ENCODE measurements around the gene OR6K3. TPM values are rescaled to one million over a fixed set of nuclear protein-coding genes. Genes with fewer than 3 reads are reported as not detected.
"Not testable (repeated sequence)": the region's sequence is repeated elsewhere in the genome, so short reads cannot be mapped to it uniquely, and the experiment has no call there.

OR6K3 gene
- total RNA-seq, 1 donor from 2014 or later, result not detected

- peaks cover 9% of the 10 kb centered on the region for H3K27me3 Mint-ChIP-seq (ENCODE audit: low read depth, unreplicated experiment)
Measured at GRCh38 chr1:158691907-158692306, 28.6 kb downstream of the OR6K3 start.

GRCh38 chr1:158691149-158691548 lies 29.4 kb downstream of the OR6K3 start:
- not testable (repeated sequence) for H3K9me3 ChIP-seq (ENCODE audit: insufficient read depth, low read depth, low read length); H3K27me3 Mint-ChIP-seq (ENCODE audit: low read depth, unreplicated experiment); H3K4me1 Mint-ChIP-seq (ENCODE audit: low read depth, unreplicated experiment); H3K9ac ChIP-seq (ENCODE audit: low read length); H3K4me1 ChIP-seq (ENCODE audit: insufficient read depth, low read length); H3K27ac ChIP-seq (ENCODE audit: low read depth, low read length); H3K27ac Mint-ChIP-seq (ENCODE audit: unreplicated experiment); H3K4me3 ChIP-seq (ENCODE audit: insufficient read depth, low read depth, low read length); H2AFZ ChIP-seq (ENCODE audit: low read depth, low read length); H3K36me3 ChIP-seq (ENCODE audit: insufficient read depth, low read length); H3K27me3 ChIP-seq (ENCODE audit: insufficient read depth, low read length); DNase-seq (ENCODE audit: low read depth); H3K4me3 Mint-ChIP-seq (ENCODE audit: unreplicated experiment); FAIRE-seq; H3K4me2 ChIP-seq (ENCODE audit: low read length); H3K9me3 Mint-ChIP-seq (ENCODE audit: unreplicated experiment); H3K36me3 Mint-ChIP-seq (ENCODE audit: low read depth, unreplicated experiment); H4K20me1 ChIP-seq (ENCODE audit: insufficient read depth, low read length); H3K79me2 ChIP-seq (ENCODE audit: insufficient read depth, low read length)

More at GRCh38 chr1:158691907-158692306, 28.6 kb downstream of the OR6K3 start:
- no peak overlapping the region for H2AFZ ChIP-seq (ENCODE audit: low read depth, low read length)
- no peak for FAIRE-seq
- no peak overlapping the region for H3K4me3 Mint-ChIP-seq (ENCODE audit: unreplicated experiment)
- H3K27me3 ChIP-seq (ENCODE audit: insufficient read depth, low read length), result no peaks in the 10 kb centered on the region
- H3K4me3 ChIP-seq (ENCODE audit: insufficient read depth, low read depth, low read length), result no peak overlapping the region
- no peak overlapping the region for H3K27ac ChIP-seq (ENCODE audit: low read depth, low read length)
- no peaks in the 10 kb centered on the region for H3K9me3 ChIP-seq (ENCODE audit: insufficient read depth, low read depth, low read length)
- no peaks in the 10 kb centered on the region for H3K4me1 Mint-ChIP-seq (ENCODE audit: low read depth, unreplicated experiment)
- H3K27ac Mint-ChIP-seq (ENCODE audit: unreplicated experiment), result no peak overlapping the region
- no peaks in the 10 kb centered on the region for H3K36me3 Mint-ChIP-seq (ENCODE audit: low read depth, unreplicated experiment)
- no peaks in the 10 kb centered on the region for H4K20me1 ChIP-seq (ENCODE audit: insufficient read depth, low read length)
- no peaks in the 10 kb centered on the region for H3K36me3 ChIP-seq (ENCODE audit: insufficient read depth, low read length)
- DNase-seq (ENCODE audit: low read depth), result no peak
- no peak for TF ChIP-seq CTCF (IDR thresholded peaks at IDR 0.05; ENCODE audit: insufficient read depth, low read depth, low read length)
- no peak for TF ChIP-seq EZH2 (IDR thresholded peaks at IDR 0.05; ENCODE audit: insufficient read depth, low read length)
- H3K9ac ChIP-seq (ENCODE audit: low read length), result no peak overlapping the region
- H3K9me3 Mint-ChIP-seq (ENCODE audit: unreplicated experiment), result no peaks in the 10 kb centered on the region
- no peak overlapping the region for H3K4me2 ChIP-seq (ENCODE audit: low read length)
- H3K4me1 ChIP-seq (ENCODE audit: insufficient read depth, low read length), result no peaks in the 10 kb centered on the region
- H3K79me2 ChIP-seq (ENCODE audit: insufficient read depth, low read length), result no peaks in the 10 kb centered on the region

- FAIRE-seq (no peak), DNase-seq (ENCODE audit: low read depth) (no peak)
- H3K9me3 ChIP-seq (ENCODE audit: insufficient read depth, low read depth, low read length), result no peaks in the 10 kb centered on the region
- no peak overlapping the region for H3K27ac ChIP-seq (ENCODE audit: low read depth, low read length)
- no peaks in the 10 kb centered on the region for H4K20me1 ChIP-seq (ENCODE audit: insufficient read depth, low read length)
- no peak overlapping the region for H3K27ac Mint-ChIP-seq (ENCODE audit: unreplicated experiment)
- H3K4me1 ChIP-seq (ENCODE audit: insufficient read depth, low read length), result no peaks in the 10 kb centered on the region
- no peaks in the 10 kb centered on the region for H3K79me2 ChIP-seq (ENCODE audit: insufficient read depth, low read length)
- no peak overlapping the region for H3K4me3 ChIP-seq (ENCODE audit: insufficient read depth, low read depth, low read length)
- no peak overlapping the region for H3K4me3 Mint-ChIP-seq (ENCODE audit: unreplicated experiment)
- no peak overlapping the region for H3K9ac ChIP-seq (ENCODE audit: low read length)
- H3K4me1 Mint-ChIP-seq (ENCODE audit: low read depth, unreplicated experiment), result no peaks in the 10 kb centered on the region
- no peaks in the 10 kb centered on the region for H3K9me3 Mint-ChIP-seq (ENCODE audit: unreplicated experiment)
- no peak overlapping the region for H2AFZ ChIP-seq (ENCODE audit: low read depth, low read length)
- no peaks in the 10 kb centered on the region for H3K27me3 ChIP-seq (ENCODE audit: insufficient read depth, low read length)
- no peak for TF ChIP-seq CTCF (IDR thresholded peaks at IDR 0.05; ENCODE audit: insufficient read depth, low read depth, low read length)
- TF ChIP-seq EZH2 (IDR thresholded peaks at IDR 0.05; ENCODE audit: insufficient read depth, low read length), result no peak
- H3K36me3 Mint-ChIP-seq (ENCODE audit: low read depth, unreplicated experiment), result no peaks in the 10 kb centered on the region
- peaks cover 4% of the 10 kb centered on the region for H3K27me3 Mint-ChIP-seq (ENCODE audit: low read depth, unreplicated experiment)
- no peak overlapping the region for H3K4me2 ChIP-seq (ENCODE audit: low read length)
- H3K36me3 ChIP-seq (ENCODE audit: insufficient read depth, low read length), result no peaks in the 10 kb centered on the region
Measured at GRCh38 chr1:158689875-158690274, 30.6 kb downstream of the OR6K3 start.
